DMS153 (cell line): ENCODE results near the gene CCDC7.
A peak's percentile ranks its signal among the peaks of the same experiment; 100 is the strongest.
"Not testable (repeated sequence)": the region's sequence is repeated elsewhere in the genome, so short reads cannot be mapped to it uniquely, and the experiment has no call there.

Source experiments
- DNase-seq: peaks from one replicate; lab custom pipeline; 2025; lab: John Stamatoyannopoulos, UW

The CCDC7 gene

DNA sequence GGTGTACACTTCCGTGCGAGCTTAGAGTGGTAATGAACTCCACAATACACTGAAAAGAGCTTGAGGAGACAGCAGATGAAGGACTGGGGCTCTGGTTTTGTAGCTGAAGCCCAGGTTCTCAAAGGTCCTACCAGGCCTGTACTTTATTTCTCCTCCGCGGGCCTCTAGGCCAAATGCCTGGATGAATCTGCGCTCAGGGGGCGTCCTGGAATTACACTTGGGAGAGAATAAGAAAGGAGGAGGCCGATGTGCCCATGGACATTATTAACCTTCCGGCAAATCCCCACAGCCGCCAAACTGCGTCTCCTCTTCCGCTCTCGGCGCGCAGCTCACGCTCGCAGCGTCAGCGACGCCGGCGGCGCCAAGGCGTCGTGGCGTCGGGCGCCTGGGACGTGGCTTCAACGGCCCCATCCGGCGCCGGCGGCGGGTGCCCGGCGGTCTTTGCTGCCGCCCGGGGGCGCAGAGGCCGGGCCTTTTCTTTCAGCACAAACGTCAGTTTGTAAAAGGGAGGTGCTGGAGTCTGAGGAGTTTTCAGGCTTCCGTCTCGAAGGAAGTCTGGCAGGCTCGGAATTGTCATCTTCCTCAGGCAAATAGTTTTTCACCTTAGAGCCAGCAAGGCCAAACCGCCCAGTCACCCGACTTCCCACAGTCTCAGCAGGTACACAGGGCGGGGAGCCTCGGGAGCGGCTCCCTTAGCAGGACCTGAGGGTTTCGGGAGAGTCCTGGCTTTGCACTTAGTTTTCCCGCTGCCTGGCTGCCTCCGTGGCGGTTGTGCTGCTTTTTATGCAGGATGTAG lies at the start of gene CCDC7:
Gene CCDC7 (plus strand): TSS at position 401 of the 796 bp plus-strand sequence. CDS start 5,503 bp downstream, outside the sequence.
- DNase-seq, result peak; percentile 39

DNA sequence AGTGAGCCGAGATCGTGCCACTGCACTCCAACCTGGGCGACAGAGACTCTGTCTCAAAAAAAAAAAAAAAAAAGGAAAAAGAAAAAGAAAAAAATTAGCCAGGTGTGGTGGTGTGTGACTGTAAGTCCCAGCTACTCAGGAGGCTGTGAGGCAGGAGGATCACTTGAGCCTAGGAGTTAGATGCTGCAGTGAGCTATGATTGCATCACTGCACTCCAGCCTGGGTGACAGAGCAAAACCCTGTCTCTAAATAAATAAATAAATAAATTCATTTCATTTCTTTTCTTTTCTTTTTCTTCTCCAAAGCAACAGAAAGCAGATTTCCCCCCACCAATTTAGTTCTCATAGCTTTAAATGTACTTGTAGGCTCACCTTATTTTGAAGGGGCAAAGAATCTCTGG lies 48.8 kb upstream of the CCDC7 start:
- not testable (repeated sequence) for DNase-seq

DNA sequence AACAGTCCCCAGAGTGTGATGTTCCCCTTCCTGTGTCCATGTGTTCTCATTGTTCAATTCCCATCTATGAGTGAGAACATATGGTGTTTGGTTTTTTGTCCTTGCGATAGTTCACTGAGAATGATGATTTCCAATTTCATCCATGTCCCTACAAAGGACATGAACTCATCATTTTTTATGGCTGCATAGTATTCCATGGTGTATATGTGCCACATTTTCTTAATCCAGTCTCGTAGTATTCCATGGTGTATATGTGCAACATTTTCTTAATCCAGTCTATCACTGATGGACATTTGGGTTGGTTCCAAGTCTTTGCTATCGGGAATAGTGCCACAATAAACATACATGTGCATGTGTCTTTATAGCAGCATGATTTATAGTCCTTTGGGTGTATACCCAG lies 46.2 kb upstream of the CCDC7 start:
- not testable (repeated sequence) for DNase-seq

DNA sequence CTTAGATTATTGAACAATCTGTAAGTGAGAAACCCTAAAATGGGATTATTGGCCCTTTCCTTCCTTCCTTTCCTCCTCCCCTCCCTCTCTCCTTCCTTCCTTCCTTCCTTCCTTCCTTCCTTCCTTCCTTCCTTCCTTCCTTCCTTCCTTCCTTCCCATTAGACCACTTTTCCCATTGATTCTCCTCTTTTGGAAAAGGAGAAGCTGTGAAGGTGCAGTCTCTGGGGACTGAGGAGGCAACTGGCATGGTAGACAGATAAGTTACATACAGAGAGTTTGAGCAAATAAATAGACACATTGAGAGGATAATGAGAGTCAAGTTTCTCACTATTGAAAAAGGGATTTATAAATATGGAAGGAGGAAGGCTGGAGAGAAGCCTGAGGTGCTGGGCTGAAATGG lies 45.0 kb upstream of the CCDC7 start:
- no peak for DNase-seq

DNA sequence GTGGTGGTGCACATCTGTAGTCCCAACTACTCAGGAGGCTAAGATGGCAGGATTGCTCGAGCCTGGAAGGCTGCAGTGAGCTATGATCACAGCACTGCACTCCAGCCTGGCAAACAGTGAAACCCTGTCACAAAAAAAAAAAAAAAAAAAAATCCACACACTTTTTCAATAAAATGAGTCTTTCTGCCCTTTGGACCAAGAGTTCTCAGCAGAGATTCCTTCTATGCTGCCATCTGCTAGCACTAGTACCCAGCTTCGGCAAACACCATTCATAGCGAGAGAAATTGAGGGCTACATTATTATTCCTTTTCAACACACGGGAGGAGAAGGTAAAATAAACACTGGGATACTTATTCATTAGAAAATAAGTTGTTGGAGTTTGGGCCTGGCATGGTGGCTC lies 43.4 kb upstream of the CCDC7 start:
- DNase-seq, result no peak

DNA sequence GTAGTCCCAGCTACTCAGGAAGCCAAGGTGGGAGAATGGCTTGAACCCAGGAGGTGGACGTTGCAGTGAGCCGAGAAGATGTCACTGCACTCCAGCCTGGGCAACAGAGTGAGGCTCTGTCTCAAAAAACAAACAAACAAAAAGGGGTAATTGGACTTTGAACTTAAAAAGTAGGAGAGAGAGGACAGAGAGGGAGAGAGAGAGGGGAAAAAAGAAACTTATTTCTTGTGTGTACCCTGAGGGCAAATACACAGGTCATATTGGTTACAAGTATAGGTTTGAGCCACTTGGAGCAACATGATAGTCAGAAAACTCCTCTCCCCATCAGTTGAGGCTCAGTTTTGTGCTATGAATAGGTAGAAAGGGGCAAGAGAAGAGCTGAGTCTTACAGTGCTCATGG lies 42.8 kb upstream of the CCDC7 start:
- DNase-seq, result no peak

DNA sequence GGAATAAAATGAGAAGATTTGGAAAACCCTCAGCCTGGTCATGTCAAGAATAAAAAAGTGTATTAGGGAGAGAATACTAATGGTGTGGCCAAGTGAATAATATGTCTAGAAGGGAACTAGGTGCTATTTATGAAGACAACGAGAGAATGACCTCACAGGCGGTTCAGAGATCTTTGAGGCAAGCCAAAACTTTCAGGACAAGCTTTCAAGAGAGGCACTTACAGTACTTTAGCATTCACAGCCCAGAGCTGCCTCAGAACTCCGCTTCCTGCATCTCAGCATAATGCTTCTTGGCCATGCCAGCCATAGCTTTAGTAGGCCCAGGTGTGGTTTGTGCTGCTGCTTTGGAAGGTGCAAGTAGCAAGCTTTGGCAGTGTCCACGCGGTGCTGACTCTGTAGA lies 37.2 kb upstream of the CCDC7 start:
- DNase-seq, result no peak

DNA sequence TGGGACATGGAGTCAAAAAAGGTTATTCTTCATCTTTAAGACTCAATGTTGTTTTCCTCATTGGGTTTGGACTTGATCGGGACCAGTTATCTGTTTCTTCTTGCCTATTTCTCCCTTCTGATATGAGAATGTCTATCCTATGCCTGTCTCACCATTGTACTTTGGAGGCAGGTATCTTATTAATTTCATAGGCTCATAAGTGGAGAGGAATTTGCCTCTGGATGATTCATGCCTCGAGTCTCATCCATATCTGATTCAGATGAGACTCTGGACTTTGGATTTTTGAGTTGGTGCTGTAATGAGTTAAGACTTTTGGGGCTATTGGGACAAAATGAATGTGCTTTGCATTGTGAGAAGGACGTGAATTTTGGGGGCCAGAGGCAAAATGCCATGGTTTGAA lies 36.2 kb upstream of the CCDC7 start:
- DNase-seq, result no peak

DNA sequence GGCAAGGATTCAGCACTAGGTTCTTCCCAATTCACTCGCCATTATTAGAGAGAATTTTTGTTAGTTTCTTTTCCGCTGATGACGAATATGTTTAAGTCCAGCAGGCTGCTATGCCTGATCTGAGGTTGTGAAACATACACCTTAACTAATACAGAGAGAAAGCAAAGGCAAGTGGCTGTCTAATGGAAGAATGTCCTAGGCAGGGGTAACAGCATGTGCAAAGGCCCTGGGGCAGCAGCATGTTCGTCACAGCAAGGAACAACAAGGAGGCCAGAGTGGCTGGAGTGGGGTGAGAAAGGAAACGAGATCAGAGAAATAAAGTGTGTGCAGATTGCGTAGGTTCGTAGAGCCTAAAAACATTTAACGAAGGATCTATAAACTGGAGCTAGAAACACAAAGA lies 35.4 kb upstream of the CCDC7 start:
- DNase-seq, result no peak

DNA sequence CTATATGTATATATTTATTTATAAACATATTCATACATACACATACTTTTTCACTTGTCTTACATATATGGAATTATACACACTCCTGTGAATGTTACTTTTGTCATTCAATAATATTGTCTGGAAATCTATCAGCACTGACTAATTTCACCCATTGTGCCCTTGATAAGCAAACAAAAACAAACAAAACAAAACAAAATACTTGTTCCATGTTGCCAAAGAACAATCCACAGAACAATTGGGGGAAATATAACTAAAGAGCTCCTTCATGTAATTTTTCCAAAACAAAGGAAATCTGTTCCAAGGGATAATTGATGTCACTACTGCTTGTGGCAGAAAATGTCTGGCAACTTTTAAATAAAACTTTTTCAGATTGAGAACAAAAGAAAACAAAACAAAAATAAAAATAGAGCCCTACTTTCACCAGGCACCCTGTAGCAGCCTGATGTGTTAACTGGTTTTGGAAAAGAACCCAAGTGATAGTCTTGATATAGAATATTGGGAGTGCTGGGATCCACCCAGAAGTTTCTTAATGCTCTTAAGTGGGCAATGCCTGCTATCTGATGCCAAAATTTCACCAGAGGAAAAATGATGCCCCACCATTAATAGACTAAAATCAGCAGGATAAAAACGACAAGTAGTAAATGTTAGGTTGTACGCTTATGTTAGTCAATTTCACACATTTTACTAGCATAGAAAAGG lies 34.0 kb upstream of the CCDC7 start:
- no peak for DNase-seq

DNA sequence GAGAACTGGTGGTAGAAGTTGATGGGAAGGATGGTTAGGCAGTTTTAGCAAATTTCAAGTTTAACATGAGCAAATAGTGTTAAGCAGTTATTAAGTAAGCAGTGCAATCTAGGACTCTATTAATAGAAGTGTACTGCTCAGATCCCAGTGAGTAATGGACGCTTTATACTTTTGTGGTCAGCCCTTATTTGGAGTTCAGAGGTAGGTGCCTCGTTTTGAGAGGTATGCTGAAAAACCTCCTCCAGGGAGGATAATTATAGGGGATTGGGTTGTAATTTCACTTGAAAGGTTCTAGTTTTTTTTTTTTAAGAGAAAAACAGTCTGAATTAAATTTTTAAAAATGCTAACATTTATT lies 33.5 kb upstream of the CCDC7 start:
- DNase-seq, result no peak

DNA sequence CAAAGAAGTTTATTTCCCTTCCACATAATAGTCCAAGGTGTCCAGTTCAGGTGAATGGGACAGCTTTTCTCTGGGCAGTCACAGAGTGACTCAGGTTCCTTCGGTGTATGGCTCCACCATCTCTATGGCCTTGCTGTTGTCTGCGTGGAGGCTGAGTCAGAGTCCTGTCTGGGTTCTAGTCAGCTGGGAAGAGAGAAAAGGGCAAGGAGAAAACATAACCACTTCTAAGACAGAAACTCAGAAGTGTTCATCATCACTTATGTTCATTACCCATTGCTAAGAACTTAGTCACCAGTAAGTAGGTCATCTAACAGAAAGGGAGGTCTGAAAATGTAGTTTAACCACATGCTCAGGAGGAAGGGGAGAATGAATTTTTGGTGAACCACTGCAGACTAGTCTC lies 32.4 kb upstream of the CCDC7 start:
- no peak for DNase-seq

DNA sequence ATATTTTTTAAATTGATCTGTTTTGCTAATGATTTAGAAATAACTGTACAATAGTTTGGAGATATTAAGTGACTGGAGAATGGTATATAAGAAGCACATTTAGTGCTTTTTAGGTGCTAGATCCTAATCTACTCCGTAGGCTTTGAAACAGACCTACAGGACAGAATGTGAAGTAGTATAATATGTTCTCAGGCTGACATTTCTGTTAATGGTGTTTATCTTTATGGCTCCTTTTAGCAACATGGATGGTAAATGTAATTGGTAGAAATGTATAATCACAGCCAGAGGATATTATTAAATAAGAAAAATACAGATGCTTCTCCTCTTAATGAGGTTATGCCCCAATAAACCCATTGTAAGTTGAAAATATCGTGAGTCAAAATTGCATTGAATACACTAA lies 30.6 kb upstream of the CCDC7 start:
- DNase-seq, result no peak

DNA sequence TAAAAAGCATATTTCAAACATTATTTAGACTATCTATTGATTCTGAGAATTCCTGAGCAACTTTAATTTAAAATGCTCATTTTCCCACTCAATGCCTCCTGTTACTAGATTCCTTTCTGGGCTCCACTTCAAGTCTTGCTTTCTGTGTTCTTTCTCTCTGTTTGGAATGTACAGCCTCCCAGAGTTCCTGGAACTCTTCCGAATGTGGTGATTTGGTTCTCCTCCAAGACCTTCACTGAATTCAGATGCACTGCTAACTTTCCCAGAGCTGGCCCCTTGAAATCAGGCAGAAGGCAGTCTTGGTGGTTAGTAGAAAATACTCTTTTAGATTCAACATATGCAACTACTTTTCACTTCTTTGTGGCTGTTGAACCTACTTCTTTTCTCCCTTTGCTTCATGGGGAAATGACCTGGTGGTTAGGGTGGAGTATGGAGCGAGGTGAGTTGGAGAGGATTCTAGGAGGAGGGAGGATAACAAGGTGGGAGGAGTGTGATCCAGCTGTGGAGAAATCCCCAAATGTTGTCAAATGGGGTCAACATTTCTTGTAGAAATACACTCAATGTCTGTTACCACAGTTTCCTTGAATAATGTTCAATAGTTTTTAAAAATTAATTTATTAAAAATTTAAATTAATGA lies 27.9 kb upstream of the CCDC7 start:
- DNase-seq, result no peak

DNA sequence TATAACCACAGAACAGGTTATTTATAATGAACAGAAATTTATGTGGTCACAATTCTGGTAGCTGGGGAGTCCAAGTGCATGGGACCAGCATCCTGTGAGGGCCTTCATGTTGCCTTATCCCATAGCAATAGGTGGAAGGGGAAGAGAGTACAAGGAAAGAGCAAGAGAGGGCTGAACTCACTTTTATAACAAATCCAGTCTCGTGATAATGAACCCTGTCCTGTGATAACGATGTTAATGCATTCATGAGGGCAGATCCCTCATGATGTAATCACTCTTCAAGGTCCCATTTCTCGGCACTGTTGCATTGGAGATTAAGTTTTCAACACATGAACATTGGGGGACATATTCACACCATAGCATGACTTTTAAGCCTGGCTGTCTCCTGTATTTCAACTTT lies 27.4 kb upstream of the CCDC7 start:
- no peak for DNase-seq

DNA sequence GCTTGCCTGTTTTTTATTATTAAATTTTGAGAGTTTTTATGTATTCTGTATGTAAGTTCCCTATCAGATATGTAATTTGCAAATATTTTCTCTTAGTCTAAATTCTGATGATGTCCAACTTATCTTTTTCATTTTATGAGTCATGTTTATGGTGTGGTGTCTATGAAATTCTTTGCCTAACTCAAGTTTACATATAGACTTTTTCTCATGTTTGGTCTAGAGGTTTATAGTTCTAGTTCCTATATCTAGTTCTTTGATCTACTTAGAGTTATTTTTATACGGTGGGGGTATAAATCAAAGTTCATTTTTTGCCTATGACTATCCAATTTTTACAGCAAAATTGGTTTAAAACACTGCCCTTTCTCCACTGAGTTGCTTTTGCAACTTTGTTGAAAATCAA lies 26.3 kb upstream of the CCDC7 start:
- DNase-seq, result no peak

DNA sequence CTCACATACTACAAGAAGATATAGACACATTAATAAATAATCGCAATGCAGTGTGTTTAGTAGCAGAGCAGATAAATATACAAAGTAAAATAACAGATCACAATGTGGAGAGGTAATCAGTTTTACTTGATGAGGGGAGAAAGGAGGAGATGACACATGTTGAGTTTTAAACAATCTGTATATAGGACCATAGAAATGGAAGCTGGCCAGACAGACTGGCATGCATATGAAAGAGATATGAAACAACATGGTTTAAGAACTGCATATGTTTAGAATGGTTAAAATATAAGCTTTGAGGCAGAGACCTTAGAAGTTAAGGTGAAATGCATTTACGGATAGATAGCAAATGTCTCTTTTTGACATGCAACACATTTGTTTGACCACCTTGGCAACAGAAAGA lies 19.8 kb upstream of the CCDC7 start:
- no peak for DNase-seq

DNA sequence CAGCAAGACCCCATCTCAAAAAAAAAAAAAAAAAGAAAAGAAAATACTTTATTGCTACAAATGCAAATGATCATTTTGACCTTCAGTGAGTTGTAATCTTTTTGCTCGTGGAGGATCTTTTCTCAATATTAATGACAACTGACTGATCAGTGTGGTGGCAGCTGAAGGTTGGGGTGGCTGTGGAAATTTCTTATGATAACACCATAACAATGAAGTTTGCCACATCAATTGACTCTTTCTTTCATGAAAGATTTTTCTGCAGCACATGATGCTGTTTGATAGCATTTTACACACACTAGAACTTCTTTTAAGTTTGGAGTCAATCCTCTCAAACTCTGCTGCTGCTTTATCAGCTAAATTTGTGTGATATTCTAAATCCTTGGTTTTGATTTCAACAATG lies 12.4 kb upstream of the CCDC7 start:
- no peak for DNase-seq

DNA sequence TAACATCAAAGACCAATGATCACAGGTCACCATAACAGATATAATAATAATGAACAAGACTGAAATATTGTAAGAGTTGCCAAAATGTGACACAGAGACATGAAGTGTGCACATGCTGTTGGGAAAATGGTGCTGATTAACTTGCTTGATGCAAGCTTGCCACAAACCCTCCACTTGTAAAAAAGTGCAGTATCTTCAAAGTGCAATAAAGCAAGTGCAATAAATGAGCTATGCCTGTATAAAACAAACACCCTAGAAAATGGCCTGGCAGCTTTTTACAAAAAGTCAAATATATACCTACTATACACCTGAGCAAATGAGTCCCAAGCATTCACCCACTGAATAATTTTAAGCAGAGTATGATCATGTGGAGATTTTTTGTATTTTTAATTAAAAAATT lies 9.7 kb upstream of the CCDC7 start:
- DNase-seq, result no peak

DNA sequence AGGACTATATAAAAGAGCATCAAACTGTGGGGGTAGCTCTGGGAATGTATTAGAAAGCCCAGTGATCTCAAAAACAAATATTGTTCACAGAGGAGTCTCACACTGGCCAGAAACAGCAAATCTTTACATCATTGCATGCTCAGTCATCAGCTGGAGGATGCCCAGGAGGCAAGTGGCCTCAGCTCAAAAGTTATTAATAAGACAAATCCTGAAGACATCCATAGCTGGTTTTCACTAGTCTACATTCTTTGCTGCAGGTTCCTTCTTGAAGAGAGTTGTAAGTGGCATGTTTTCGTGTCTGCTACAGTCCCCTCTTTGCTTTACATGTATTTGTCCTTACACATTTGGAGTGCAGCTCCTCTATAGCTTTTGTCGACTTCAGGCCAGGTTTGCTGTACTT lies 8.6 kb upstream of the CCDC7 start:
- no peak for DNase-seq

DNA sequence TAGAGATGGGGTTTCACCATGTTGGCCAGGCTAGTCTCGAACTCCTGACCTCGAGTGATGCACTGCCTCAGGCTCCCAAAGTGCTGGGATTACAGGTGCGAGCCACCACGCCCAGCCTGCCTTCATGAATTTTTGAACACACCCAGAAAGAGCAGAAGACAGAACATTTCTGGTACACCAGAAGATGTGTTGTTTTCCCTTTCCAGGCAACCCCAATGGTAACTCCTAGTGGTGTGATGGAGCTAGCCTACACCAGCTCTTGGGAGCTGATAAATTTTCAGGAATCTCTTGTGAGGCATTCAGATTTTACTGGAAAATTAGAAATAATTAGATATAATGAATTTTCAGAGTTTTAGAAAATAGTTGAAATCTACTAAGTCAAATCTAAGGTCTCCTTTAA lies 904 bp upstream of the CCDC7 start:
- DNase-seq, result no peak

DNA sequence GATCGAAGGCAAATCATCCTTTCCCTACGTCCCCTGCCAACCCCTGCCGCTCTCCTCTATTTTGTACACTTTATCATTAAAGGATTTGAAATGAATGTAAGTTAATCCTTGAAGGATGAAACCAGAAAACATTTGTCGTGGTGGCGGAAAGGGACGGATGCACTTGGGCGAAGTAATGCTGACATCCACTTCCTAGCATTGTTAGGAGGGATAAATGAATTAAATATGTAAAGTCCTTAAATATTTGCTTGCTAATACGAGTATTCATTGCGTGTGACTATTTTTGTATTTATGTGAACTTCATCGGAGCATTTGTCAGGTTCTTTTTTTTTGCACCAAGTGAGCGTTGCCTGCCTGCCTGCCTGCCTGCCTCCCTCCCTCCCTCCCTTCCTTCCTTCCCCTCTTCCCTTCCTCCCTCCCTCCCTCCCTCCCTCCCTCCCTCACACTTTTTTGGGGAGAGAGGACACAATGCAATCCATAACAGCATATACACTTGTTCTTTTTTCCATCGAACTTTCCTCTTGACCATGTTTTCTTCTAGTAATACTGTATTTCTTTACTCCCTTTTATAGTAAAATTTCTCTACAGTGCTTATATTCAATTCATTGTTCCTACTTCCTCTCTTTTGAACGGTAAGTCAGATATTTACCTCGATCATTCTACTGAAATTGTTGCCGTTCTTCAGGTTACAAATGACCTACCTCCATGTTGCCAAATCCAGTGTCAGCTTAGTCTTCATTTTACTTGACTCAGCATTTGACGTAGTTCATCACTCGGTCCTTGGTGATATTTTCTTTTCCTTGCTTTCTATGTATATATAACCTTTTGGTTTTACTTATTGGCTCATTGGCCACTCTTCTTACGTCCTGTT lies 831 bp downstream of the CCDC7 start:
- DNase-seq, result no peak
